Heart left ventricle (tissue), 16 donors: ENCODE measurements around the gene FOXO6. TPM values are rescaled to one million over a fixed set of nuclear protein-coding genes. Genes with fewer than 3 reads are reported as not detected.

Source experiments
- ATAC-seq, 4 donors: fragments of 200-7000 bp; cut with Tn5 transposase; one replicate each; pipeline ENCODE4 v1.9.1; 2020 to 2022; ENCODE audit warnings: moderate library complexity in 4 of 4, mild to moderate bottlenecking in 3 of 4, moderate number of reproducible peaks in 1 of 4
- DNase-seq, 5 donors: peaks; one replicate each; pipeline ENCODE4 v3.0.0-alpha.2; 2020
- H3K27ac ChIP-seq, 12 donors: fragments of 200-600 bp; sonication (generic) in 4 of 12; one replicate each; pipeline versions ENCODE4 v1.5.0 to v1.8.0; 2016 to 2022; ENCODE audit warnings: mild to moderate bottlenecking in 2 of 12
- H3K27me3 ChIP-seq, 9 donors: fragments of 200-600 bp; sonication (generic) in 2 of 9; one replicate each; pipeline versions ENCODE4 v1.5.1 to v1.8.0; 2016 to 2022; ENCODE audit warnings: mild to moderate bottlenecking in 3 of 9
- H3K36me3 ChIP-seq, 9 donors: fragments of 200-600 bp; sonication (generic) in 2 of 9; one replicate each; pipeline versions ENCODE4 v1.5.0 to v1.8.0; 2018 to 2022; ENCODE audit warnings: mild to moderate bottlenecking in 2 of 9
- H3K4me1 ChIP-seq, 12 donors: fragments of 200-600 bp; sonication (generic) in 4 of 12; one replicate each; pipeline versions ENCODE4 v1.5.0 to v1.8.0; 2016 to 2022; ENCODE audit warnings: mild to moderate bottlenecking in 3 of 12
- H3K4me3 ChIP-seq, 12 donors: fragments of 200-600 bp; sonication (generic) in 4 of 12; one replicate each; pipeline versions ENCODE4 v1.5.0 to v1.8.0; 2017 to 2022; ENCODE audit warnings: mild to moderate bottlenecking in 9 of 12, moderate library complexity in 4 of 12
- H3K9me3 ChIP-seq, 12 donors: fragments of 200-600 bp; sonication (generic) in 4 of 12; one replicate each; pipeline versions ENCODE4 v1.5.0 to v1.8.0; 2016 to 2022; ENCODE audit warnings: mild to moderate bottlenecking in 1 of 12
- CTCF ChIP-seq, 12 donors: fragments of 200-600 bp; sonication (generic) in 4 of 12; IDR thresholded peaks; one replicate each; pipeline versions ENCODE4 v1.5.0 to v1.8.0; 2018 to 2022; ENCODE audit warnings: antibody characterized with exemption in 12 of 12, mild to moderate bottlenecking in 5 of 12
- POLR2A ChIP-seq, 2 donors: fragments of 450-650 bp; IDR thresholded peaks; one replicate each; pipeline ENCODE4 v1.6.1; 2017; ENCODE audit warnings: antibody characterized with exemption in 2 of 2, mild to moderate bottlenecking in 2 of 2, moderate library complexity in 2 of 2
- WGBS, 4 donors: extraction: QIAGEN DNeasy Blood & Tissue Kit in 2 of 4; methylation state at CpG; one replicate each; pipeline versions ENCODE4 v1.1.5 to v1.1.7; 2013 to 2018; 5-methylcytosine and 5-hydroxymethylcytosine counted together
- intact Hi-C, 10 donors: fragments of 100-400 bp; cut with DNase I; formaldehyde crosslinking; loops; one replicate each; pipeline versions ENCODE4 v1.11.1 to v1.14.2; 2022
- polyA plus RNA-seq, 2 donors: library from polyadenylated mRNA; stranded (reverse); fragments of 200-250 nt; gene quantifications; one replicate each; pipeline ENCODE4 v1.2.3, GENCODE V29; 2013
- total RNA-seq, 9 donors: library from RNA; depleted of rRNA in 2 of 9; stranded (reverse); fragments of >200 nt in 2 of 9; fragmentation: NEBNext Ultra II Directional in 3 of 9; extraction: Animal tissue kit (Norgen Biotek cat#: 25700) in 3 of 9; gene quantifications; one replicate each; pipeline versions ENCODE4 v1.1.0 to v1.2.4, GENCODE V29; 2016 to 2023
- donor health status: ischemic (EF 13 %, LVEDD 7.1; RV severe dilation, severe dysfunction).
- donor health status: healthy with polysubstance abuse.
- donor health status: DM: no; HTN: yes; CAD: no.
- donor health status: DM: no; HTN: no; CAD: no.
- donor health status: ischemic (EF 25% LVEDD 6.9; RV normal size, moderate dysfunction).
- donor health status: ischemic (EF 25% LVEDD 5.7; RV mildly dilated, moderate dysfunction).
- donor health status: healthy.
- donor health status: DM: yes; HTN: yes; CAD: no.
- donor health status: ischemic (EF 35%, LVEDD 5.7; RV mildly dilated, moderate dysfunction).
- donor health status: nonischemic (EF 11% LVEDD 7.7; RV severe dilation, severe dysfunction).
- donor health status: DM: yes; HTN: yes; CAD: no.
- donor health status: PGD.
- donor health status: ischemic (EF 29% LVEDD 5.4; RV normal size, mild dysfunction).
- donor health status: nonischemic (EF 23%, LVEDD 6.1; RV moderate dilation, normal function).

The FOXO6 gene
- total and polyA plus RNA-seq, 11 donors, result 0.69 to 4.8 (median 1.4) TPM

- H3K4me3 ChIP-seq, result no peak overlapping the region
- no peak overlapping the region for H3K27ac ChIP-seq
- TF ChIP-seq CTCF (IDR thresholded peaks at IDR 0.05), result no peak
- no peak for TF ChIP-seq POLR2A (IDR thresholded peaks at IDR 0.05)
- no peak for DNase-seq
- H3K27me3 ChIP-seq, result no peaks in the 10 kb centered on the region
- no peak for ATAC-seq
- H3K4me1 ChIP-seq, result peaks cover 0 to 4% (median 0%) of the 10 kb centered on the region in 12 donors
- intact Hi-C loops, result loop anchor here in 1 of 10 donors (10.0 kb wide), 1 partner anchor 87 kb away; no protein-coding TSS in a partner anchor
- WGBS, 4 donors, result 86 to 89% (median 88%) methylated on average over 7 of the region's 7 CpGs
- no peaks in the 10 kb centered on the region for H3K36me3 ChIP-seq
- peaks cover 0 to 2% (median 0%) of the 10 kb centered on the region in 12 donors for H3K9me3 ChIP-seq
Observed at GRCh38 chr1:41328001-41328615, 33.1 kb upstream of the FOXO6 start.

GRCh38 chr1:41328780-41329640, 32.2 kb upstream of the FOXO6 start:
- Histone ChIP-seq H3K4me3 (no peak overlapping the region), H3K9me3 (peaks cover 0 to 6% (median 0%) of the 10 kb centered on the region in 12 donors), H3K27ac (no peak overlapping the region), H3K36me3 (no peaks in the 10 kb centered on the region), H3K4me1 (peaks cover 0 to 4% (median 0%) of the 10 kb centered on the region in 12 donors), H3K27me3 (no peaks in the 10 kb centered on the region)
- ATAC-seq (no peak), DNase-seq (no peak)
- WGBS, 4 donors, result 86 to 92% (median 90%) methylated on average over 6 of the region's 6 CpGs
- intact Hi-C loops, result loop anchor here in 1 of 10 donors (10.0 kb wide), 1 partner anchor 86 kb away; no protein-coding TSS in a partner anchor
- TF ChIP-seq CTCF (IDR thresholded peaks at IDR 0.05) (no peak), POLR2A (IDR thresholded peaks at IDR 0.05) (no peak)

- H3K27ac ChIP-seq, result no peak overlapping the region
- DNase-seq, result no peak
- H3K36me3 ChIP-seq, result no peaks in the 10 kb centered on the region
- no peak overlapping the region for H3K4me3 ChIP-seq
- no peaks in the 10 kb centered on the region for H3K27me3 ChIP-seq
- TF ChIP-seq CTCF (IDR thresholded peaks at IDR 0.05) (no peak), POLR2A (IDR thresholded peaks at IDR 0.05) (no peak)
- WGBS, 4 donors, result 75 to 79% (median 78%) methylated on average over 11 of the region's 11 CpGs
- intact Hi-C loops, result loop anchor here in 1 of 10 donors (10.0 kb wide), 1 partner anchor 85 kb away; no protein-coding TSS in a partner anchor
- peaks cover 0 to 7% (median 0%) of the 10 kb centered on the region in 12 donors for H3K9me3 ChIP-seq
- ATAC-seq, result no peak
- peaks cover 0 to 4% (median 0%) of the 10 kb centered on the region in 12 donors for H3K4me1 ChIP-seq
Observed at GRCh38 chr1:41329662-41330587, 31.3 kb upstream of the FOXO6 start.
